Kidney (tissue), 14 donors: ENCODE measurements around the gene ETV6. TPM values are rescaled to one million over a fixed set of nuclear protein-coding genes. Genes with fewer than 3 reads are reported as not detected.
A peak's percentile ranks its signal among the peaks of the same experiment; 100 is the strongest.

ENCODE experiments used
- DNase-seq, 5 donors: peaks; one replicate each; pipeline ENCODE4 v3.0.0-alpha.2; 2013 to 2020
- FAIRE-seq: peaks from 2 replicates; lab custom pipeline; 2012; peaks lifted over from hg19 to GRCh38; lab: Jason Lieb, UNC
- H3K27ac ChIP-seq, 2 donors: one replicate each; pipeline ENCODE4 v1.7.0; 2013; ENCODE audit warnings: low read depth in 2 of 2, low read length in 2 of 2, inconsistent platforms in 1 of 2
- H3K27me3 ChIP-seq: one replicate; pipeline ENCODE4 v1.7.1; 2013; ENCODE audit warnings: low read length, inconsistent platforms; ENCODE audit not compliant: control insufficient read depth, insufficient read depth
- H3K36me3 ChIP-seq, 3 donors: one replicate each; pipeline versions ENCODE4 v1.7.0 to v1.7.1; 2013; ENCODE audit warnings: low read length in 3 of 3, control low read depth in 1 of 3, inconsistent platforms in 1 of 3; ENCODE audit not compliant: insufficient read depth in 3 of 3, control insufficient read depth in 2 of 3
- H3K4me1 ChIP-seq, 3 donors: one replicate each; pipeline versions ENCODE4 v1.7.0 to v1.7.1; 2013; ENCODE audit warnings: low read length in 3 of 3, inconsistent platforms in 1 of 3, low read depth in 1 of 3; ENCODE audit not compliant: control insufficient read depth in 2 of 3, insufficient read depth in 2 of 3
- H3K4me3 ChIP-seq, 3 donors: one replicate each; pipeline versions ENCODE4 v1.7.0 to v1.8.1; 2013; ENCODE audit warnings: low read length in 3 of 3, control low read depth in 1 of 3, inconsistent platforms in 1 of 3
- H3K9ac ChIP-seq, 3 donors: one replicate each; pipeline versions ENCODE4 v1.7.0 to v1.7.1; 2013; ENCODE audit warnings: low read length in 3 of 3, control low read depth in 1 of 3, inconsistent platforms in 1 of 3
- H3K9me3 ChIP-seq, 3 donors: one replicate each; pipeline versions ENCODE4 v1.7.0 to v1.7.1; 2013; ENCODE audit warnings: low read length in 3 of 3, control low read depth in 1 of 3, inconsistent platforms in 1 of 3; ENCODE audit not compliant: control insufficient read depth in 2 of 3, insufficient read depth in 1 of 3
- CTCF ChIP-seq: IDR thresholded peaks from 3 replicates; pipeline ENCODE4 v1.5.1; 2012; ENCODE audit warnings: mild to moderate bottlenecking, moderate library complexity, borderline replicate concordance; ENCODE audit not compliant: insufficient read depth; ENCODE audit errors: extremely low read depth
- intact Hi-C: fragments of 100-400 bp; cut with DNase I; formaldehyde crosslinking; loops from one replicate; pipeline ENCODE4 v1.11.1; 2022
- polyA plus RNA-seq: library from polyadenylated mRNA; stranded (reverse); fragments of 350-450 nt; fragmentation: Illumina TruSeq; extraction: RNeasy Lipid Tissue Mini Kit (QIAGEN cat#74804); gene quantifications from one replicate; pipeline ENCODE4 v1.2.3, GENCODE V29; 2014; ENCODE audit warnings: low read depth, low replicate concordance; ENCODE audit not compliant: insufficient read depth
- total RNA-seq: library from RNA; stranded (reverse); fragmentation: NEBNext Ultra II Directional; extraction: Animal tissue kit (Norgen Biotek cat#: 25700); gene quantifications from one replicate; pipeline ENCODE4 v1.2.1, GENCODE V29; 2021
- donor health status: control.
- donor health status: control.
- donor health status: control.
- donor health status: control.
- donor health status: control.
- donor health status: DM: yes; HTN: yes; CAD: no.
- donor health status: Normal renal cell carcinoma (clear cell type).

ETV6 gene
- total and polyA plus RNA-seq, 2 donors from 2014 or later = 5.2 to 59.8 TPM

GRCh38 chr12:11820476-11820875 is 171.0 kb downstream of the ETV6 start:
- H3K4me3 ChIP-seq = no peak overlapping the region
- H3K27ac ChIP-seq = no peak overlapping the region
- TF ChIP-seq CTCF = no peak
- DNase-seq = no peak
- H3K36me3 ChIP-seq = no peaks in the 10 kb centered on the region
- FAIRE-seq = no peak
- H3K27me3 ChIP-seq = no peaks in the 10 kb centered on the region
- no peak overlapping the region for H3K9ac ChIP-seq
- intact Hi-C loops = no loop called here
- H3K4me1 ChIP-seq = peaks cover 2 to 8% (median 6%) of the 10 kb centered on the region in 3 donors
- H3K9me3 ChIP-seq = no peaks in the 10 kb centered on the region

GRCh38 chr12:11821386-11822080 is 172.1 kb downstream of the ETV6 start:
- intact Hi-C loops = no loop called here
- no peak for TF ChIP-seq CTCF
- Histone ChIP-seq H3K27me3 (no peaks in the 10 kb centered on the region), H3K9ac (no peak overlapping the region), H3K9me3 (no peaks in the 10 kb centered on the region), H3K27ac (no peak overlapping the region), H3K4me1 (peaks cover 2 to 8% (median 6%) of the 10 kb centered on the region in 3 donors), H3K36me3 (no peaks in the 10 kb centered on the region), H3K4me3 (no peak overlapping the region)
- FAIRE-seq (no peak), DNase-seq (no peak)

- TF ChIP-seq CTCF = no peak
Measured at GRCh38 chr12:11822081-11822834, 172.8 kb downstream of the ETV6 start.

More at GRCh38 chr12:11822081-11822834, 172.8 kb downstream of the ETV6 start:
- no peaks in the 10 kb centered on the region for H3K9me3 ChIP-seq
- H3K4me1 ChIP-seq = peaks cover 2 to 8% (median 6%) of the 10 kb centered on the region in 3 donors
- no peaks in the 10 kb centered on the region for H3K36me3 ChIP-seq
- DNase-seq (peak in 1 of 5 donors; percentile 49), FAIRE-seq (no peak)
- H3K9ac ChIP-seq = no peak overlapping the region
- H3K27ac ChIP-seq = peak overlapping the region in 1 of 2 donors; percentile 5
- H3K4me3 ChIP-seq = no peak overlapping the region
- no peaks in the 10 kb centered on the region for H3K27me3 ChIP-seq
- intact Hi-C loops = no loop called here
